ENCODE results near the gene TEKTIP1.
A peak's percentile ranks its signal among the peaks of the same experiment; 100 is the strongest.
"Not testable (repeated sequence)": the region's sequence is repeated elsewhere in the genome, so short reads cannot be mapped to it uniquely, and the experiment has no call there.

Gene TEKTIP1

GRCh38 chr19:3508121-3508661 is 30.8 kb upstream of the TEKTIP1 start:
- DNase-seq: not testable (repeated sequence)

- no peak for DNase-seq
Observed at GRCh38 chr19:3508771-3509535, 30.0 kb upstream of the TEKTIP1 start.

- no peak for DNase-seq
Observed at GRCh38 chr19:3509566-3509989, 29.4 kb upstream of the TEKTIP1 start.

- no peak for DNase-seq
Observed at GRCh38 chr19:3510727-3511126, 28.2 kb upstream of the TEKTIP1 start.

- no peak for DNase-seq
Observed at GRCh38 chr19:3511506-3512251, 27.3 kb upstream of the TEKTIP1 start.

- DNase-seq: no peak
Observed at GRCh38 chr19:3512562-3513228, 26.3 kb upstream of the TEKTIP1 start.

GRCh38 chr19:3513229-3514140 is 25.5 kb upstream of the TEKTIP1 start:
- no peak for DNase-seq

GRCh38 chr19:3514930-3515329 is 24.0 kb upstream of the TEKTIP1 start:
- DNase-seq: no peak

- DNase-seq: no peak
Observed at GRCh38 chr19:3515891-3516422, 23.0 kb upstream of the TEKTIP1 start.

GRCh38 chr19:3516675-3517207 is 22.2 kb upstream of the TEKTIP1 start:
- peak; percentile 42 to 62 for DNase-seq

GRCh38 chr19:3517638-3518037 is 21.3 kb upstream of the TEKTIP1 start:
- DNase-seq: no peak

GRCh38 chr19:3518255-3518654 is 20.7 kb upstream of the TEKTIP1 start:
- DNase-seq: no peak

GRCh38 chr19:3518659-3519058 is 20.3 kb upstream of the TEKTIP1 start:
- no peak for DNase-seq

GRCh38 chr19:3519126-3519525 is 19.8 kb upstream of the TEKTIP1 start:
- no peak for DNase-seq

GRCh38 chr19:3520166-3521103 is 18.5 kb upstream of the TEKTIP1 start:
- DNase-seq: no peak

GRCh38 chr19:3521104-3521445 is 17.9 kb upstream of the TEKTIP1 start:
- no peak for DNase-seq

- no peak for DNase-seq
Observed at GRCh38 chr19:3522421-3523360, 16.3 kb upstream of the TEKTIP1 start.

GRCh38 chr19:3523361-3524077 is 15.5 kb upstream of the TEKTIP1 start:
- no peak for DNase-seq
